ENCODE data around the gene CDCA8.
A peak's percentile ranks its signal among the peaks of the same experiment; 100 is the strongest.
"Not testable (repeated sequence)": the region's sequence is repeated elsewhere in the genome, so short reads cannot be mapped to it uniquely, and the experiment has no call there.

Gene CDCA8

DNA sequence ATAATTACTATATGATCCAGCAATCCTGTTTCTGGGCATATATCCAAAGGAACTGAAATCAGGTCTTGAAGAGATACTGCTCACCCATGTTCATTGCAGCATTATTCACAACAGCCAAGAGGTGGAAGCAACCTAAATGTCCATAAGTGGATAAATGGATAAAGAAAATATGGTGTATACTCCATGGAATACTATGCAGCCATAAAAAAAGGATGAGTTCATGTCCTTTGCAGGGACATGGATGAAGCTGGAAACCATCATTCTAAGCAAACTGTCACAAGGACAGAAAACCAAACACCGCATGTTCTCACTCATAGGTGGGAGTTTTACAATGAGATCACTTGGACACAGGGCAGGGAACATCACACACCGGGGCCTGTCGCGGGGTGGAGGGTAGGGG lies 46.3 kb downstream of the CDCA8 start:
- DNase-seq (ENCODE audit: low spot score) = not testable (repeated sequence)

DNA sequence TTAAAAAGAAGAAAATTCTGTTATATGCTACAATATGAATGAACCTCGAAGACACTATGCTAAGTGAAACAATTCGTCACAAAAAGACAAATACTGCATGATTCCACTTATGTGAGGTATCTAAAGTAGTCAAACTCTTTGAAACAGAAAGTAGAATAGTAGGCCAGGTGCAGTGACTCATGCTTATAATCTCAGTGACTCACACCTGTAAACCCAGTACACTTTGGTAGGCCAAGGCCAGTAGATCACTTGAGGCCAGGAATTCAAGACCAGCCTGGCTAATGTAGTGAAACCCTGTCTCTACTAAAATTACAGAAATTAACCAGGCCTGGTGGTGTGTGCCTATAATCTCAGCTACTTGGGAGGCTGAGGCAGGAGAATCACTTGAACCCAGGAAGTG lies 46.9 kb downstream of the CDCA8 start:
- DNase-seq (ENCODE audit: low spot score) = no peak

DNA sequence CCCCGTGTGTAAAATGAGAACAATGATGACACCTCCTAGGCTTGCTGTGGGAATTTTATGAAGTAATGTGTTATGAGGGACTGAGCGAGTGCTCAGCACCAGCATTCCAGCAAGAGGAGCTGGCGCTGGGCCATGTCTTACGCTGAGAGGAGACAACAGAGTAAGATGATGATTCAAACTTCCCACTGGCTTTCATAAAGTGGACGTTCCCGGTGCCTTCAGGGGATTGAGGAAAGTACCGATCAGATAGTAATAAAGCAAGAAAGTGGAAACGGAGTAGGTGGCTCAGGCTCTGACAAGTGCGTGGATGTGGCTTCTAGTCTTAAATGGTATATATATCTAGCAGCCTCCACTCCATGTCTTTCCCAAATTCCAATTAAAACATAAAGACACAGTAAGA lies 48.8 kb downstream of the CDCA8 start:
- DNase-seq (ENCODE audit: low spot score) = no peak

DNA sequence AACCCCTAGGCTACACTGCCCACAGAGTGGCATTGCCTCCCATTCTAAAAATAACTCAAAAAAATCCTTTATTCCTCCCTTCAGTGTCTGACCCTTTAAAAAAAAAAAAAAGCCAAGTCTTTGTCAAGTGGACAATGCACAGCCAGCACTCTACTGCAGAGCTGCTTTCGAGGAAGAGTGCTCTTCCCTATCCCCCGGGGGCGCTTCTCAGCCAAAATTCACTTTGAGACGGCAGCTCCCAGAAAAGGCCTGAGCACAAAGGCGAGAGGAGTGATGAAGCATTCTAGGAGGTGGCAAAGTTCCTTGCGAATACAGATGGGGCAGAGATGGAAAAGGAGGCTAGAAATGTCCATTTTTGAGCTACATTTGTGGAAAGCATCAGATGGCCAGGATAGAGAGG lies 49.3 kb downstream of the CDCA8 start:
- DNase-seq (ENCODE audit: low spot score) = no peak

DNA sequence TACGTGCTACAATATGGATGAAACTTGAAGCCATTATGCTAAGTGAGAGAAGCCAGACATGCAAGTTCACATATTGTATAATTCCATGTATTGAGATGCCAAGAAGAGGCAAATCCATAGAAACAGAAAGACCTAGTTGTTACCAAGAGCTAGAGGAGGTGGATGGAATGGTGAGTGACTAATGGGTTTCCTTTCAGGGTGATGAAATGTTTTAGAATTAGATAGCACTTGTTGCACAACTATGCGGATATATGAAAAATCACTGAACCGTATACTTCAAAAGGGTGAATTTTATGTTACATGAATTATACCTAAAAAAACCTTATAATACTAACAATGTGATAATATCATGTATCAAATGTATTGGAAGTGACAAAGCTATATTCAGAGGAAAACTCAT lies 54.5 kb downstream of the CDCA8 start:
- DNase-seq (ENCODE audit: low spot score) = no peak

DNA sequence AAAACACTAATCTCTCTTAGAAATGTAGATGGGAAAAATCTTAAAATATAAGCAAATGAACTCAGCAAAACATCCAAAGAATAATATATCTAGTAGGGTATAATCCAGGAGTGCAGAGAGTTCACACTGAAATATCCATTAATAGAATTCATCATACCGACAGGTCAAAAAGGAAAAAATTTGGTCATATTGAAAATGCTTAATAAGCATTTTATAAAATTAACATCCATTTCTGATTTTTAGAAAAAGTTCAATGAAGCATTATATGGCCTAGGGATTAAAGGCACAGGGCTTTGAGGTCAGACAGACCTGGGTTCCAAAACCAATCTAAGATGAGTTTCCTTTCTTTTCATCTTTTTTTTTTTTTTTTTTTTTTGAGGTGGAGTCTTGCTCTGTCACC lies 56.2 kb downstream of the CDCA8 start:
- DNase-seq (ENCODE audit: low spot score) = no peak

DNA sequence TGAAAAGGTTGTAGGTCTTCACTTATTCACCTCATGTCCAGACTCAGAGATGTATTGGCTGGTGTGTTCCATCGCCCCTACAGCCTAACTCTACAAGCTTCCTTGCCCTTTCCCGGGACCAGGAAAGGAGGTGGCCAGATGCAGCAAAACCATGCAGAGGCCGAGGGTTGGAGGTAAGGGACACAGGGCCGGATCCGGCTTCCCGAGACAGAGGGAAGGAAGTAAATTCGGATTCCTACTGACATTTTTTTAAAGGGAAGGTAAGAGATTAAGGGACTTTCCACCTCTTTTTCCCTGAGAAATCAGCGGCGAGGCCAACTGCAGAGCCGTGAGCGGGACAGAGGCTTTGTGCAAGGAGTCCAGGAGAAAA lies 59.9 kb downstream of the CDCA8 start:
- no peak for DNase-seq (ENCODE audit: low spot score)

DNA sequence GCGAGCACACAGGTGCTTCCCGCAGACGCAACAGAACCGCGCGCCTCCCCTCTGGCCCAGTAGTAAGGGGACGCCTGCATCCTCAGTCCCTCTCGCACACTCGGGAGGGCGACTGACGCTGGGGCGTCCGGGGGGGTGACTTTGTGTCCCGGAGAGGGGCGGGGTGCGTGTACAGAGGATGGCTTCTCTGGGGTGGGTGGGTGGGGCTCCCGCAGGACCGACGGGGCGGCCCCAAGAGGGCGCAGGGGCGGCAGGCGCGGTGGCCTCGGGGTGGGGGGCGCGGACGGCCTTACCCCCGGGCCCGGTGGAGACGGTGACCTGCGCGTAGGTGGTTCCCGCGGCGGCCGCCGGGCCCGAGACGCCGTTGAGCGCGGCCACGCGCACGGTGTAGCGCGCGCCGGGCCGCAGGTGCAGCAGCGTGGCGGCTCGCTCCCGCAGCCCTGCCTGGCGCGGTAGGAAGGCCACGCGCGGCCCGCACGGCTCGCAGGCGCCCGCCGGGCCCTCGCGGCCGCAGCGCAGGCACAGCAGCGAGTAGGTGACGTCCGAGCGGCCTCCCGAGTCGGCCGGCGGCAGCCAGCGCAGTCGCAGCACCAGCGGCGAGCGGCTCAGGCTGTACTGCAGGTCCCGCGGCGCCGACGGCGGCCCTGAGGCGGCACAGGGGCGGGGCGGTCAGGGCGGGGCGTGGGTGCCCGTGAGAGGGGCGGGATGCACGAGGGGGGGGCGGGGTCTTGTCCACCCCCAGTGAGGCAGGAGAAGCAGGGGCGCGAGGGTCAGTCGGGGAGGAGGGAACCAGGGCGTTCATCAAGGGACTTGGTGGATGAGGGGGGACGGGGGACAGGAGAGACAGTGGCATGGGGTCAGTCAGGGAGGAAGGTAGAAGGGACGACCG lies 60.5 kb downstream of the CDCA8 start:
- DNase-seq (ENCODE audit: low spot score) = peak; percentile 40

DNA sequence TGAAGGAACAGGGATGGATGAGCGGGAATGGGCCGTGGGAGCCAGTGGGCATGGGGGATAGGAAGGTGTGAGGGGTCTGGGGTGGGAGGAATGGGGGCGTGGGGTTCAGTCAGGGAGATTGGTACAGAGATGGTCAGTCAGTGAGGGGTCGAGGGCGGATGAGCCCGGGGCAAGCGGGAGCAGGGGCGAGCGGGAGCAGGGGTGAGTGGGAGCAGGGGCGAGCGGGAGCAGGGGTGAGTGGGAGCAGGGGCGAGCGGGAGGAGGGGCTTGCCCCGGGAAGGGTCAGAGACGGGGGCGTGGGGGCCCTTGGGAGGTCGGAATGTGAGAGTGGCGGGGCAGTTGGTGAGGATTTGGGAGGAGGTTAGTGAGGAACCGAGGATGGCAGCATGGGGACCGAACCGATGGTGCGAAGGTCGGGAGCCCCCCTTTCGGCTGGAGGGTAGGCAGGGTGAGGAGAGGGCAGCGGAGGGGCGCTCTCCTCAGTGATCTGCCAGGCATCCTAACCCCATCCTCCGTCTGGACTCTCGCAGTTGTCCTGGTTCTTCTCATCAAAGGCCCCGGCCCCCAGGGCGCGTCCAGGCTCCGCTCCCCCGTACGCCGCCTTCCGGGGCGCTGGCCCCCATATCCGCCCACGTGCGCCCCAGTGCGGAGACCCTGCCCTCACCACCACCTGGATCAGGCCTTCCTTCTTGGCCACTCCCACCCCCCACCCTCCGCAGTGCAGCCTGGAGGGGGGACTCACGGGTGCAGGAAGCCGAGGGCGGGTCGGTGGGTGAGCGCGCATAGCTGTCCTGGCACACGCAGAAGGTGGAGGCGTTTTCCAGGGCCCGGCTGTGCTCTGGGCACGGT lies 61.4 kb downstream of the CDCA8 start:
- no peak for DNase-seq (ENCODE audit: low spot score)

DNA sequence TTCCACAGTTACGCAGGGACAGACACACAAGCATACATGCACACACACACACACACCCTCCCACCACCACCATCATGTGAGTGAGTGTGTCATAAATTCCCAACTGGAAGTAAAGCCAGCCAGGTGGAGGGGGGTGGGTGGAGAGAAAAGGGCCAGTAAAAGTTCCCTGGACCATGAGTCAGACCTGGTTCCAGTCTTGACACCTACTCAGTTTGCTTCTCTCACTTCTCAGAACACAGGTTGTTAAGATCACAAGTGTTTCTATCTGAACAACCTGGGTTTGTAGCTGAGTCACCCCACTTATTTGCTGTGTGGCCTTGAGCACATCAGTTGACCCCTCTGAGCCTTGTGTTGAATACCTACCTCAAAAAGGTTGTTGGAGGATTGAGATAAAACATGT lies 63.0 kb downstream of the CDCA8 start:
- no peak for DNase-seq (ENCODE audit: low spot score)

DNA sequence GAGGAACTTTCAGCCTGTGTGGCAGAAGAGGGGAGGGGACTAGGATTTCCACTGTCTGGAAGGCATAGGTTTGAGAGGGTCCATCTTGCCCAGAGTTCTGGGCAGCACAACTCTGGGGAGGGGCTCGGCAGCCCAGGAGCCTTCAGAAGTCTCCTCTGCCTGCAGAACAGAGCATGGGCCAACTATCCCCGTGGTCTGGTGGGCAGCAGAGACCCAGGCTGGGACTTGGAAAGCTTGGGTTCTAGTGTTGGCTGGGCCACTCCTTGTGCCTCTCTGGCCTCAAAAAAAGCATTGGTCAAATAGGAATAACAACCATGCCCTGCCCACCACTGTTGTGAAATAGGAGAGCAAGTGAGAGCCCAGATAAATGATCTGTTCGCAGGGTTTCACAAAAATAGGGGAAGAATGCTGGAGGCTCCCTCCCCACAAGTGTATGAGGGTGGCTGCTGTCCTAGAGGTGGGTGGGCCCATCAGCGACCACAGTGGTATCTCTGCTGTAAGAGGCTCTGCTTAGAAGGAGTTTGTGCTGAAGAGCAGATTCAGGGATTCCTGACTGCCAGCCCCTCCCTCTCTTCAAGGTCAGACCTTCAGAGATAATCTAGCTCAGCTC lies 63.7 kb downstream of the CDCA8 start:
- DNase-seq (ENCODE audit: low spot score) = no peak
